Astrocyte (in vitro differentiated cells and primary cell): ENCODE data around the gene SCAMP1.

Experiments used
- CTCF ChIP-seq: IDR thresholded peaks from 2 replicates; pipeline ENCODE4 v1.5.1; 2011; ENCODE audit warnings: low read depth, mild to moderate bottlenecking, inconsistent platforms, low read length, moderate library complexity; ENCODE audit not compliant: insufficient read depth
- EZH2 ChIP-seq: IDR thresholded peaks from 2 replicates; pipeline ENCODE4 v1.6.1; 2012; ENCODE audit warnings: mild to moderate bottlenecking, low read length, inconsistent platforms; ENCODE audit not compliant: insufficient read depth

- TF ChIP-seq CTCF (no peak), EZH2 (no peak)
Observed at GRCh38 chr5:78377718-78378105, 17.3 kb downstream of the SCAMP1 start.
